Mesothelial cell of epicardium (in vitro differentiated cells): Measurements from ENCODE around the gene CALD1. TPM values are rescaled to one million over a fixed set of nuclear protein-coding genes. Genes with fewer than 3 reads are reported as not detected.

Experiments
- DNase-seq, 2 experiments: peaks; one replicate each; pipeline ENCODE4 v3.0.0; 2021; ENCODE audit warnings: low spot score in 2 of 2; ENCODE audit not compliant: unreplicated experiment in 2 of 2
- H3K27ac Mint-ChIP-seq: 2 replicates; pipeline ENCODE4 v1.8.0; 2021; ENCODE audit warnings: mixed read lengths
- H3K27me3 Mint-ChIP-seq: 2 replicates; pipeline ENCODE4 v1.8.0; 2021; ENCODE audit warnings: low read depth, mixed read lengths
- H3K36me3 Mint-ChIP-seq: 2 replicates; pipeline ENCODE4 v1.8.0; 2021; ENCODE audit warnings: mixed read lengths
- H3K4me1 Mint-ChIP-seq: 2 replicates; pipeline ENCODE4 v1.8.0; 2021; ENCODE audit warnings: mixed read lengths
- H3K4me3 Mint-ChIP-seq: 2 replicates; pipeline ENCODE4 v1.8.0; 2021; ENCODE audit warnings: mild to moderate bottlenecking, moderate library complexity, mixed read lengths
- H3K9me3 Mint-ChIP-seq: 2 replicates; pipeline ENCODE4 v1.8.0; 2021; ENCODE audit warnings: mixed read lengths
- total RNA-seq: library from RNA; stranded (reverse); gene quantifications from 3 replicates; pipeline ENCODE4 v1.2.1, GENCODE V29; 2021
- TF ChIP-seq, protein P1 (sequence below): fragments of 200-600 bp; sonication (generic); IDR thresholded peaks from one replicate; pipeline ENCODE4 v1.5.0; 2021; ENCODE audit warnings: antibody characterized with exemption; ENCODE audit not compliant: unreplicated experiment

Gene CALD1
- total RNA-seq, 1 donor from 2014 or later, result 191 TPM

GRCh38 chr7:134879815-134880475 is 100.5 kb downstream of the CALD1 start:
- no peak overlapping the region for H3K27ac Mint-ChIP-seq
- TF ChIP-seq, protein P1, sequence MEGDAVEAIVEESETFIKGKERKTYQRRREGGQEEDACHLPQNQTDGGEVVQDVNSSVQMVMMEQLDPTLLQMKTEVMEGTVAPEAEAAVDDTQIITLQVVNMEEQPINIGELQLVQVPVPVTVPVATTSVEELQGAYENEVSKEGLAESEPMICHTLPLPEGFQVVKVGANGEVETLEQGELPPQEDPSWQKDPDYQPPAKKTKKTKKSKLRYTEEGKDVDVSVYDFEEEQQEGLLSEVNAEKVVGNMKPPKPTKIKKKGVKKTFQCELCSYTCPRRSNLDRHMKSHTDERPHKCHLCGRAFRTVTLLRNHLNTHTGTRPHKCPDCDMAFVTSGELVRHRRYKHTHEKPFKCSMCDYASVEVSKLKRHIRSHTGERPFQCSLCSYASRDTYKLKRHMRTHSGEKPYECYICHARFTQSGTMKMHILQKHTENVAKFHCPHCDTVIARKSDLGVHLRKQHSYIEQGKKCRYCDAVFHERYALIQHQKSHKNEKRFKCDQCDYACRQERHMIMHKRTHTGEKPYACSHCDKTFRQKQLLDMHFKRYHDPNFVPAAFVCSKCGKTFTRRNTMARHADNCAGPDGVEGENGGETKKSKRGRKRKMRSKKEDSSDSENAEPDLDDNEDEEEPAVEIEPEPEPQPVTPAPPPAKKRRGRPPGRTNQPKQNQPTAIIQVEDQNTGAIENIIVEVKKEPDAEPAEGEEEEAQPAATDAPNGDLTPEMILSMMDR, result no peak

DNA sequence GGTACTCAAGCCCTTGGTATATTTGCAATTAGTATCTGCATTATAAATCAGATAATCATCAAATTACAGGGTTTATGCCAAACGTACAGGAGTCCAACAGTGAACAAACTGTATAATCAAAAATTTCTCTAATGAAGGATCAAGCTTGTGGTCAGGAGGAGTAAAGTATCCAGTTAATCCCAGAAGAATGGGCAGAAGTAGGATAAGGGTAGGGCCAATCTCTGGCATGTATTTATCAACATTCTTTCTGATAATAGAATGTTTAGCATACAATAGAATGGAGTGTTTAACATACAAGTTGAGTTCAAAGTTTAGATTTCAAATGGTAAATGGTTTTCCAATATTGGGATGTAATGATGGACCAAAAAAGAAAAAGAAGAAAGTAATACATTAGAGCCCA is 103.0 kb downstream of the CALD1 start:
- peaks cover 30% of the 10 kb centered on the region for H3K4me1 Mint-ChIP-seq
- H3K27ac Mint-ChIP-seq, result no peak overlapping the region
- TF ChIP-seq, protein P1, result no peak
- no peak for DNase-seq
- no peaks in the 10 kb centered on the region for H3K36me3 Mint-ChIP-seq
- no peaks in the 10 kb centered on the region for H3K27me3 Mint-ChIP-seq
- H3K4me3 Mint-ChIP-seq, result no peak overlapping the region
- H3K9me3 Mint-ChIP-seq, result no peaks in the 10 kb centered on the region

More at GRCh38 chr7:134879815-134880475, 100.5 kb downstream of the CALD1 start:
- DNase-seq, result no peak
- no peak overlapping the region for H3K4me3 Mint-ChIP-seq
- no peaks in the 10 kb centered on the region for H3K27me3 Mint-ChIP-seq
- peaks cover 4% of the 10 kb centered on the region for H3K36me3 Mint-ChIP-seq
- H3K9me3 Mint-ChIP-seq, result no peaks in the 10 kb centered on the region
- peaks cover 18% of the 10 kb centered on the region for H3K4me1 Mint-ChIP-seq

GRCh38 chr7:134885967-134886352 is 106.5 kb downstream of the CALD1 start:
- Mint-ChIP-seq H3K36me3 (no peaks in the 10 kb centered on the region), H3K4me1 (peaks cover 49% of the 10 kb centered on the region), H3K9me3 (no peaks in the 10 kb centered on the region), H3K27me3 (no peaks in the 10 kb centered on the region), H3K27ac (peak overlapping the region; percentile 91), H3K4me3 (no peak overlapping the region)
- TF ChIP-seq, protein P1, result no peak
- DNase-seq, result no peak

GRCh38 chr7:134886353-134887057 is 107.1 kb downstream of the CALD1 start:
- DNase-seq, result no peak
- Mint-ChIP-seq H3K4me3 (no peak overlapping the region), H3K27me3 (no peaks in the 10 kb centered on the region), H3K9me3 (no peaks in the 10 kb centered on the region), H3K36me3 (no peaks in the 10 kb centered on the region), H3K4me1 (peaks cover 53% of the 10 kb centered on the region), H3K27ac (peak overlapping the region; percentile 91)
- TF ChIP-seq, protein P1, result no peak

GRCh38 chr7:134887523-134887922 is 108.1 kb downstream of the CALD1 start:
- peaks cover 59% of the 10 kb centered on the region for H3K4me1 Mint-ChIP-seq
- TF ChIP-seq, protein P1, result no peak
- no peak overlapping the region for H3K27ac Mint-ChIP-seq
- H3K27me3 Mint-ChIP-seq, result no peaks in the 10 kb centered on the region
- no peaks in the 10 kb centered on the region for H3K9me3 Mint-ChIP-seq
- no peak overlapping the region for H3K4me3 Mint-ChIP-seq
- no peaks in the 10 kb centered on the region for H3K36me3 Mint-ChIP-seq
- DNase-seq, result no peak
